ENCODE measurements around the gene RHOD.

The RHOD gene

GRCh38 chr11:67056267-67057204 is at the start of gene RHOD:
TSS of gene RHOD (plus strand) at chr11:67056847. CDS start at chr11:67056903, 56 bp downstream.
- no peak for FAIRE-seq

GRCh38 chr11:67007126-67007525 is 49.5 kb upstream of the RHOD start:
- FAIRE-seq = no peak

- FAIRE-seq = no peak
These were observed 46.2 kb upstream of the RHOD start for GRCh38 chr11:67010296-67010905.

- FAIRE-seq = no peak
These were observed 43.1 kb upstream of the RHOD start for GRCh38 chr11:67013511-67014045.

GRCh38 chr11:67014343-67014742 is 42.3 kb upstream of the RHOD start:
- FAIRE-seq = no peak

- no peak for FAIRE-seq
These were observed 41.6 kb upstream of the RHOD start for GRCh38 chr11:67015048-67015447.

GRCh38 chr11:67016550-67016949 is 40.1 kb upstream of the RHOD start:
- FAIRE-seq = no peak

- no peak for FAIRE-seq
These were observed 35.7 kb upstream of the RHOD start for GRCh38 chr11:67020949-67021348.

GRCh38 chr11:67022341-67022933 is 34.2 kb upstream of the RHOD start:
- no peak for FAIRE-seq

- FAIRE-seq = no peak
These were observed 33.4 kb upstream of the RHOD start, which contains the start of gene SYT12 for GRCh38 chr11:67022961-67023956. TSS of gene SYT12 (plus strand) at chr11:67023134. CDS start at chr11:67030145, 7,011 bp downstream.

- no peak for FAIRE-seq
These were observed 32.7 kb upstream of the RHOD start for GRCh38 chr11:67023957-67024353.

- no peak for FAIRE-seq
These were observed 32.2 kb upstream of the RHOD start for GRCh38 chr11:67024410-67024809.

GRCh38 chr11:67024966-67025365 is 31.7 kb upstream of the RHOD start:
- no peak for FAIRE-seq

- FAIRE-seq = no peak
These were observed 30.9 kb upstream of the RHOD start for GRCh38 chr11:67025750-67026149.

- no peak for FAIRE-seq
These were observed 29.7 kb upstream of the RHOD start for GRCh38 chr11:67026941-67027340.

GRCh38 chr11:67027483-67027930 is 29.1 kb upstream of the RHOD start:
- no peak for FAIRE-seq

GRCh38 chr11:67027943-67028542 is 28.6 kb upstream of the RHOD start:
- FAIRE-seq = no peak

GRCh38 chr11:67029146-67029545 is 27.5 kb upstream of the RHOD start:
- no peak for FAIRE-seq

GRCh38 chr11:67030976-67031375 is 25.7 kb upstream of the RHOD start:
- FAIRE-seq = no peak

GRCh38 chr11:67031791-67032561 is 24.7 kb upstream of the RHOD start:
- no peak for FAIRE-seq
